GM03348 (cell line): Measurements from ENCODE around the gene DVL1.

Experiments
- DNase-seq: peaks from one replicate; pipeline ENCODE4 v3.0.0; 2012; ENCODE audit warnings: low spot score

Gene DVL1

DNA sequence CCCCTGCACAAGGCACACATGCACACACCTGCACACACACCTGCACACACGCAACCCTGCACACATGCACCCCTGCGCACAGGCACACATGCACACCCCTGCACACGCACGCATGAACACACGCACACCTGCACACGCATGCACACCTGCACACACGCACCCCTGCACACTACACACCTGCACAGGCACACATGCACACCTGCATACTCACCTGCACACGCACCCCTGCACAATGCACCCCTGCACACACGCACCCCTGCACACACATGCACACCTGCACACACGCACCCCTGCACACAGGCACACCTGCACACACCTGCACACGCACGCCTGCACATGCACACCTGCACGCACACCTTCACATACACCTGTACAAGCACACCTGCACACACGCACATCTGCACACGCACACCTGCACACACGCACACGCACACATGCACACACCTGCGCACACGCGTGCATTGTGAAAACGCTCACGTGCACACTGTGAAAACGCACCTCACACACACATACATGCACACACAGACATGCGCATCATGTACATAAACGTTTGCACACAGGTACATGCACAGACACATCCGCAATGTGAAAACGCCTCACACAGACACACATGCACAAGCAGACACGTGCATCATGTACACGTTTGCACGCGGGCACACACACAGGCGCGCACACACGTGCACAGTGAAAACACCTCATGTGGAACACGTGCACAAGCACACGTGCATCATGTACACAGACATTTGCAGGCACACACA lies 8.2 kb downstream of the DVL1 start:
- no peak for DNase-seq

DNA sequence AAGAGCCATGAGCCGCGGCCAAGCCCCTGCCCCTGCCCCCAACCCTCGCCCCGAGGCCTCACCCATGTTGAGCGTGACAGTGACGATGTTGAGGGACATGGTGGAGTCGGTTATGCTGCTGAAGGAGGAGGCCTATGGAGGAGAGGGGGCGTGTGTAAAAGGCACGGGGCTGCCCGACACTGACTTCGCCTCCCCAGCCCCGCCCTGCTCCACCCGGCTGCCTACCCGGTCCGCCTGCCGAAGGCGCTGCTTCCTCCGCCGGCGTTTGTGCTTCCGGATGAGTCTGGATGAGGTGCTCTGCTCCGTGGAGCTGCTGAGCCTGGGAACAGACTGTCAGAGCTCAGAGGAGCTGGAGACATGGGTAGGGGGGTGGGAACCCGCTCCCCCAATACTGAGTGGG lies 9.0 kb downstream of the DVL1 start:
- no peak for DNase-seq

DNA sequence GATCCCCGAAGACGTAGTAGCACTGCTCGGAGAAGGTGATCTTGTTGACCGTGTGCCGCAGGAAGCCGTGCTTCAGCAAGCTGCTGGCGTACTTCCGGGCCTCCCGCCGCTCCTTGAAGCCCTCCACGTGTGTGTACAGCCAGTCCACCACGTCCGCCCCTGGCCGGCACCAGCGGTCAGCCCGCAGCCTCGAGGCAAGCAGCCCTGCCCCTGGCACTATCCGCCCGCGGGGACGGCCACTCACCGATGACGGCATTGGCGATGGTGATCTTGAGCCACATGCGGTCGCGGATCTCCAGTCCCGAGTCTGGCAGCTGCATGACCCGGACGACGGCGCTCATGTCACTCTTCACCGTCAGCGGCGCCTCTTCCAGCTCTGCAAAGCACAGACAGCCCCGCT lies 10.9 kb downstream of the DVL1 start:
- DNase-seq, result no peak

DNA sequence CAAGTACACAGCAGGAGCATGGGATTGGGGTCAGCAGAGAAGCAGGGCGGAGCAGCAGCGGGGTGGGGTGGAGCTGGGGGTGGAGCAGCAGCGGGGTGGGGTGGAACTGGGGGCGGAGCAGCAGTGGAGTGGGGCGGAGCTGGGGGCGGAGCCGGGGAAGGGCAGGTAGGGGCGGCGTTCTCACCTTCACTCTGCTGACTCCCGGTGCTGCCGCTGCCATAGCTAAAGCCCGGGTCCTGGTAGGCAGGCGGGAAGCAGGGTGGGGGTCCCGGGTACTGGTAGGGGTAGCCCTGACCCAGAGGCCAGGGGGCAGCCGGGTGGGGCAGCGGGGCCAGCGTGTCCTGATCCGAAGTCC lies 11.4 kb downstream of the DVL1 start:
- DNase-seq, result peak; percentile 47

DNA sequence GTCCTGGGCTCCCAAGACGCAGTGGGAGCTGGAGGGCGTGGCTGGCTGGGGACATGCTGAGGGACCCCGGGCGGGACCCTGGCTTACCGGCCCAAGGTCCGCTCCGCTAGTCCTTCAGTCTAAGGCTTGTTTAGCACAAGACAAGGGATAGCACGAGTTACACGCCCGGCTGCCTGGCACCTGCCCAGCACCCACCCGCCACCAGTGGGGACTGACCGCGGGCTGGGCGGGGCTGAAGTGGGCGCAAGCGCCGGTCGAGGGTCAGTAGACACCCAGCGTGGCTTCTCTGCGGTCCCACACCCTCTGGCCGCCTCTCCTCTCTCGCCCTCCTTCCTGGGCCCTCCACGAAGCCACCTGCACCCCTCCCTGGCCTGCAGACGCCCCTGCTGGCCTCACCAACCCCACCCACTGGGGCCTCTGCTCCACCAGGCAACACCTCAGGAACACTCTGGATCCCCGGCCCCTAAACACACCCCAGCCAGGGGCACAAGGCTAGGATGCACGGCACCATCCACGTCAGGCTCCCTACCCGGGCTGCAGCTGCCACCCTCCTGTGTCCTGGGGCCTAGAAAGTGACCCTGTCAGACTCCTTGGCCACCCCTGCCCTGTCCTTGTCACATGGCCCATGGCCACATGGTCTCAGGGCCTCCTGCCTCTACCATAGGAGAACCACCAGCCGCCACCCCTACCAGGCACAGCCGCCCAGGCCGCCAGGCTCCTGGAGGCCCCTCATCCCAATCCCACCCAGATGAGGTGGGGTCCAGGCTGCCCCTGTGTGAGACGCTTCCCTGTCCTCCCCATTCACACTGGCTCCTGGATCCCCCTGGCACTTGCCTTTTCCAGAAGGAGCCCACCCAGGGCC lies 12.1 kb downstream of the DVL1 start:
- no peak for DNase-seq

DNA sequence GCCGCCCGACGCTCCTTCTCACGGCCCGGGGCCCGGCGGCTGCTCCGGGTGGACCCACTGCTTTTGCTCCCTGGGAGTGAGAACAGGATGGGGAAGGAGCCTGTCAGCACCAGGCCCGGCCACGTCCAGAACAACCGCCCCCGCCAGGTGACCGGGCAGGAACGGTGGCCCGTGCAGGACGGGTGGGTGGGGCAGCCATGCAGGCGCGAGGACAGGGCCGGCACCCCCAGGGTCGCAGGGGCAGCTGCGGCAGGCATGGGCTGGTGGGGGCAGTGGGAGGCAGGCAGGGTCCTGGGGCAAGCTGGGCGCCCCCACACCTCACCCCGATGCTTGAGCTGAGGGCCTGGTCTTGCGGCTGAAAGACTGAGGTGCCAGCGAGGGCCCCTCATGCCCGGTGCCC lies 12.8 kb downstream of the DVL1 start:
- no peak for DNase-seq

DNA sequence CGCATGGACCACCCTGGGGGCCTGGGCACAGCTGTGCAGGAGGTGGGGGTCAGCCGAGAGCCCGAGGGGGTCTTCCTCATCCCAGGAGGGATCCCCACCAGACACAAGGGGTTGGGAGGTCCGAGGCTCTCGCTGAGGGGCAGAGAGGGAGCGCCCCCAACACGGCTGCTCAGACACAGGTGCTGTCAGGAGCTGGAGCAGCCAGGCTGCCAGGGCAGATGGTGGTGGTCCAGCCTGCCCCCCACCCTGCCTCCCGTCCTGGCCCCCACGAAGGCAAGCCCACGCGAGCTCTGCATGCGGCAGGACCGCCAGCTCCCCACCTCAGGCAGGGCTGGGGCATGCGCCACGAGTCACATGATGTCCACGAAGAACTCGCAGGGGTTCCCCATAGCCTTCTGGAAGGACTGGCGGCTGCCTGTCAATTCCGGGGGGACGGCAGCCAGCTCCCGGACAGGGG lies 13.4 kb downstream of the DVL1 start:
- DNase-seq, result no peak

DNA sequence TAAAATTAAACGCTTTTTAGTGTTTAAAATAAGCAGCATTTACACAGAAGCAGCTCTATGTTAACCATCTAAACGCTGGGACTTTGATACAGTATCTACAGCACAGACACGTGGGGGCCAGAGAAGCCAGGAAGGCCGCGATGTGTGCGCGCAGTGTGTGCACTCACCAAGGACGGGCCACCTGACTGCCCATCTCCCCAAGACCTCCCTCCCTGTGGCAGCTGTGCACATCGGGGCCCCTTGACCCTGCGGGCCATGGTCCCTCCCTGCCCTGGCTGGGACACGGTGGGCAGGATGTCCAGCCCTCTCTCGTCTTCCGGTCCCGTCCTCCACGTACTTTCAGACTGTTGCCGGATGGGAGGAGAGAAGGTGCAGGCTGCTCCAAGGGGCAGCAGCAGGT lies 13.9 kb downstream of the DVL1 start:
- no peak for DNase-seq

DNA sequence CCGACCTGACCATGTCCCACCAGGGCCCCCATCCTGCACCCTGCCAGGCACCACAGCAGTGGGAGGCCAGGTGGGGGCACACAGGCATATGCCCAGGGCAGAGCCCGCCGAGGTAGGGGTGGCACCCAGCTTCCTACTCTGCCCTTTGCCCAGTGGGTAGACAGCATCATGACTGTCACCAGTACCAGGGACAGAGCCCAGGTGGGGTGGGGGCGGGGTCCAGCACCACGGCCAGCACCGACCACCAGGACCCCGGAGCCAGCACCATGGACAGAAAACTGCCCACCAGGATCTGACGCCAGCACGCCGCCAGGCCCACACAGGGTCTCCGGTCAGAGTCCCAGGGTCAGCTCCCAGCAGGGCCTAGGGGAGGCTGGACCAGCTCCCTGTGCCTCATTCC lies 14.4 kb downstream of the DVL1 start:
- DNase-seq, result no peak

DNA sequence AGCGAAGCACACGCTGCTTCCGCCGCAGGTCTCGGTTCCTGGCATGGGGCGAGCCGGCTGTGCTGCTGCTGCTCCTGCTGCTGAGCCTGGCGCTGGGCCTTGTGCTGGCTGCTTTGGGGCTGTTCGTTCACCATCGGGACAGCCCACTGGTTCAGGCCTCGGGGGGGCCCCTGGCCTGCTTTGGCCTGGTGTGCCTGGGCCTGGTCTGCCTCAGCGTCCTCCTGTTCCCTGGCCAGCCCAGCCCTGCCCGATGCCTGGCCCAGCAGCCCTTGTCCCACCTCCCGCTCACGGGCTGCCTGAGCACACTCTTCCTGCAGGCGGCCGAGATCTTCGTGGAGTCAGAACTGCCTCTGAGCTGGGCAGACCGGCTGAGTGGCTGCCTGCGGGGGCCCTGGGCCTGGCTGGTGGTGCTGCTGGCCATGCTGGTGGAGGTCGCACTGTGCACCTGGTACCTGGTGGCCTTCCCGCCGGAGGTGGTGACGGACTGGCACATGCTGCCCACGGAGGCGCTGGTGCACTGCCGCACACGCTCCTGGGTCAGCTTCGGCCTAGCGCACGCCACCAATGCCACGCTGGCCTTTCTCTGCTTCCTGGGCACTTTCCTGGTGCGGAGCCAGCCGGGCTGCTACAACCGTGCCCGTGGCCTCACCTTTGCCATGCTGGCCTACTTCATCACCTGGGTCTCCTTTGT lies 15.5 kb downstream of the DVL1 start:
- no peak for DNase-seq

DNA sequence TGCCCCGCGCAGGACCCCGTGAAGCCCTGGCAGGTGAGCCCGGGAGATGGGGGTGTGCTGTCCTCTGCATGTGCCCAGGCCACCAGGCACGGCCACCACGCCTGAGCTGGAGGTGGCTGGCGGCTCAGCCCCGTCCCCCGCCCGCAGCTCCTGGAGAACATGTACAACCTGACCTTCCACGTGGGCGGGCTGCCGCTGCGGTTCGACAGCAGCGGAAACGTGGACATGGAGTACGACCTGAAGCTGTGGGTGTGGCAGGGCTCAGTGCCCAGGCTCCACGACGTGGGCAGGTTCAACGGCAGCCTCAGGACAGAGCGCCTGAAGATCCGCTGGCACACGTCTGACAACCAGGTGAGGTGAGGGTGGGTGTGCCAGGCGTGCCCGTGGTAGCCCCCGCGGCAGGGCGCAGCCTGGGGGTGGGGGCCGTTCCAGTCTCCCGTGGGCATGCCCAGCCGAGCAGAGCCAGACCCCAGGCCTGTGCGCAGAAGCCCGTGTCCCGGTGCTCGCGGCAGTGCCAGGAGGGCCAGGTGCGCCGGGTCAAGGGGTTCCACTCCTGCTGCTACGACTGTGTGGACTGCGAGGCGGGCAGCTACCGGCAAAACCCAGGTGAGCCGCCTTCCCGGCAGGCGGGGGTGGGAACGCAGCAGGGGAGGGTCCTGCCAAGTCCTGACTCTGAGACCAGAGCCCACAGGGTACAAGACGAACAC lies 16.3 kb downstream of the DVL1 start:
- no peak for DNase-seq

DNA sequence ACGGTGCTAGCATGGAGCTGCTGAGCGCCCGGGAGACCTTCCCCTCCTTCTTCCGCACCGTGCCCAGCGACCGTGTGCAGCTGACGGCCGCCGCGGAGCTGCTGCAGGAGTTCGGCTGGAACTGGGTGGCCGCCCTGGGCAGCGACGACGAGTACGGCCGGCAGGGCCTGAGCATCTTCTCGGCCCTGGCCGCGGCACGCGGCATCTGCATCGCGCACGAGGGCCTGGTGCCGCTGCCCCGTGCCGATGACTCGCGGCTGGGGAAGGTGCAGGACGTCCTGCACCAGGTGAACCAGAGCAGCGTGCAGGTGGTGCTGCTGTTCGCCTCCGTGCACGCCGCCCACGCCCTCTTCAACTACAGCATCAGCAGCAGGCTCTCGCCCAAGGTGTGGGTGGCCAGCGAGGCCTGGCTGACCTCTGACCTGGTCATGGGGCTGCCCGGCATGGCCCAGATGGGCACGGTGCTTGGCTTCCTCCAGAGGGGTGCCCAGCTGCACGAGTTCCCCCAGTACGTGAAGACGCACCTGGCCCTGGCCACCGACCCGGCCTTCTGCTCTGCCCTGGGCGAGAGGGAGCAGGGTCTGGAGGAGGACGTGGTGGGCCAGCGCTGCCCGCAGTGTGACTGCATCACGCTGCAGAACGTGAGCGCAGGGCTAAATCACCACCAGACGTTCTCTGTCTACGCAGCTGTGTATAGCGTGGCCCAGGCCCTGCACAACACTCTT lies 17.0 kb downstream of the DVL1 start:
- no peak for DNase-seq

DNA sequence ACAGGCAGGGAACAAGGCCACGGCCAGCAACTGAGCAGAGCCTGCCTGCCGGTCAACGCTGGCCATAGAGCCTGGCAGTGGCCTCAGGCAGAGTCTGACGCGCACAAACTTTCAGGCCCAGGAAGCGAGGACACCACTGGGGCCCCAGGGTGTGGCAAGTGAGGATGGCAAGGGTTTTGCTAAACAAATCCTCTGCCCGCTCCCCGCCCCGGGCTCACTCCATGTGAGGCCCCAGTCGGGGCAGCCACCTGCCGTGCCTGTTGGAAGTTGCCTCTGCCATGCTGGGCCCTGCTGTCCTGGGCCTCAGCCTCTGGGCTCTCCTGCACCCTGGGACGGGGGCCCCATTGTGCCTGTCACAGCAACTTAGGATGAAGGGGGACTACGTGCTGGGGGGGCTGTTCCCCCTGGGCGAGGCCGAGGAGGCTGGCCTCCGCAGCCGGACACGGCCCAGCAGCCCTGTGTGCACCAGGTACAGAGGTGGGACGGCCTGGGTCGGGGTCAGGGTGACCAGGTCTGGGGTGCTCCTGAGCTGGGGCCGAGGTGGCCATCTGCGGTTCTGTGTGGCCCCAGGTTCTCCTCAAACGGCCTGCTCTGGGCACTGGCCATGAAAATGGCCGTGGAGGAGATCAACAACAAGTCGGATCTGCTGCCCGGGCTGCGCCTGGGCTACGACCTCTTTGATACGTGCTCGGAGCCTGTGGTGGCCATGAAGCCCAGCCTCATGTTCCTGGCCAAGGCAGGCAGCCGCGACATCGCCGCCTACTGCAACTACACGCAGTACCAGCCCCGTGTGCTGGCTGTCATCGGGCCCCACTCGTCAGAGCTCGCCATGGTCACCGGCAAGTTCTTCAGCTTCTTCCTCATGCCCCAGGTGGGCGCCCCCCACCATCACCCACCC lies 17.9 kb downstream of the DVL1 start, which contains the start of gene TAS1R3:
Gene TAS1R3, plus strand, starts transcription at position 213 of the 898 bp plus-strand sequence. Its CDS starts 66 bp downstream, at position 279.
- no peak for DNase-seq

DNA sequence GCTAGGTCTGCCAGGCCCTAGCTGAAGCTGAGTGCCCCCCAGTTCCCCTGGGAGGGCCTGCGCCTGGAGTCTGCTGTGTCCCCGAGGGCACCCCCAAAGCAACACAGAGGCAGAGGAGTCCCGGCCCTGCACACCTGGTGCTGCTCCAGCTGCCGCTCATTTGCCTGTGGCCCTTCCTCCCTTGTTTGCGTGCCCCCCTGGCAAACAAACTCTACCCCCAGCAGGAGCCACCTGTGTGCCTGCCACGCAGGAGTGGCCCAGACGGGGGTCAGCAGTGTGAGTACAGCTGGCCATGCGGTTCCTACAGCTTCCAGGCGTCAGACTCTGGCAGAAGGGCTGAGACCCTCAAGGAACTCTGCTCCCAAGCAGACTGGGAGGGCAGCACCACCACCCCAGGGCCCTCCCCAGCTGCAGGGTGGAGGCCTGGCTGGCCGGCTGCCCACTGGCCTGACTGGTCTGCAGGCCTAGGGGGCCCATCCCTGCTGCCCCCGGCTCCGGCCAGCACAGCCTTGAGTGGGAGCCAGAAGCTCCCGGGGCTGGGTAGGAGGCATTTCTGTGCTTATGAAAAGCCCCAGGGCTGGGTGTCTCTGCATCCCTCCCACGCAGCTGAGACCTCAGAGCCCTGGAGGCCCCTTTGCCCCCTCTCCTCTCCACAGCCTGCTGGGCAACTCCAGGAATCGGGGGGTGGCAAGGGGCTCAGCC lies 18.7 kb downstream of the DVL1 start:
- no peak for DNase-seq

DNA sequence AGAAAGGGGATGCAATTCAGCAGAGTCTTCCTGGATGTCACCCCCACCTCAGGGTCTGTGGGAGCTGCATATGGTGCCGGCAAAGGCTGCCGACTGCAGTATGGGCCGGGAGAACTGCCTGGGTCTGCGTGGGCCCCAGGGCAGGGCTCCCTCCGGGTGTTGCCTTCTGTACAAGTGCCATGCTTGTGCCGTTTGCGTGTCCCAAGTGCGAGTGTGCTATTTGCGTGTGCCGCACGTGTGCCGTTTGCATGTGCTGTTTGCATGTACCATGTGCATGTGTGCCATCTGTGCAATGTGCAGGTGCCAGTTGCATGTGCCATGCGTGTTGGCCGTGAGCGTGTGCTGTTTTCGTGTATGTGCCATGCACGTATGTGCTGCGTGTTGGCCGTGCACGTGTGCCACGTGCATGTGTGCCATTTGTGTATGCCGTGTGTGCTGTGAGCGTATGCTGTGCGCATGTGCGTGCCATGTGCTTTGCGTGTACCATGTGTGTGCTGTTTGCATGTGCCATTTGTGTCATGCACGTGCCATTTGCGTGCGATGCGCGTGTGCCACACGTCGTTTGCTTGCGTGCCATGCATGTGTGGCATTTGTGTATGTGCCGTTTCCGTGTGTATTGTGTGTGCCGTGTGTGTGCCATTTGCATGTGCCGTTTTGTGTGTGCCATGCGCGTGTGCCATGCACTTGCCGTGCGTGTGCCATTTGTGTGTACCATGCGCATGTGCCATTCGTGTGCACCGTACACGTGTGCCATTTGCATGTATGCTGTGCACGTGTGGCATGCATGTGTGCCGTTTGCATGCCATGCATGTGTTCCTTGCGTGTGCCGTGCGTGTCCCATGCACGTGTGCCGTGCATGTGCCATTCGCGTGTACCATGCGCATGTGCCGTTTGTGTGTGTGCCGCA lies 19.7 kb downstream of the DVL1 start:
- DNase-seq, result no peak

DNA sequence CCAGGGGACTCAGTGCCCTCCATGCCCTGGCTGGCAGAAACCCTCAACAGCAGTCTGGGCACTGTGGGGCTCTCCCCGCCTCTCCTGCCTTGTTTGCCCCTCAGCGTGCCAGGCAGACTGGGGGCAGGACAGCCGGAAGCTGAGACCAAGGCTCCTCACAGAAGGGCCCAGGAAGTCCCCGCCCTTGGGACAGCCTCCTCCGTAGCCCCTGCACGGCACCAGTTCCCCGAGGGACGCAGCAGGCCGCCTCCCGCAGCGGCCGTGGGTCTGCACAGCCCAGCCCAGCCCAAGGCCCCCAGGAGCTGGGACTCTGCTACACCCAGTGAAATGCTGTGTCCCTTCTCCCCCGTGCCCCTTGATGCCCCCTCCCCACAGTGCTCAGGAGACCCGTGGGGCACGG lies 21.0 kb downstream of the DVL1 start:
- no peak for DNase-seq

DNA sequence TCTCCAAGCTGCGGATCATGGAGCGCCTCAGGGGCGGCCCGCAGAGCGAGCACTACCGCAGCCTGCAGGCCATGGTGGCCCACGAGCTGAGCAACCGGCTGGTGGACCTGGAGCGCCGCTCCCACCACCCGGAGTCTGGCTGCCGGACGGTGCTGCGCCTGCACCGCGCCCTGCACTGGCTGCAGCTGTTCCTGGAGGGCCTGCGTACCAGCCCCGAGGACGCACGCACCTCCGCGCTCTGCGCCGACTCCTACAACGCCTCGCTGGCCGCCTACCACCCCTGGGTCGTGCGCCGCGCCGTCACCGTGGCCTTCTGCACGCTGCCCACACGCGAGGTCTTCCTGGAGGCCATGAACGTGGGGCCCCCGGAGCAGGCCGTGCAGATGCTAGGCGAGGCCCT lies 21.9 kb downstream of the DVL1 start:
- DNase-seq, result no peak

DNA sequence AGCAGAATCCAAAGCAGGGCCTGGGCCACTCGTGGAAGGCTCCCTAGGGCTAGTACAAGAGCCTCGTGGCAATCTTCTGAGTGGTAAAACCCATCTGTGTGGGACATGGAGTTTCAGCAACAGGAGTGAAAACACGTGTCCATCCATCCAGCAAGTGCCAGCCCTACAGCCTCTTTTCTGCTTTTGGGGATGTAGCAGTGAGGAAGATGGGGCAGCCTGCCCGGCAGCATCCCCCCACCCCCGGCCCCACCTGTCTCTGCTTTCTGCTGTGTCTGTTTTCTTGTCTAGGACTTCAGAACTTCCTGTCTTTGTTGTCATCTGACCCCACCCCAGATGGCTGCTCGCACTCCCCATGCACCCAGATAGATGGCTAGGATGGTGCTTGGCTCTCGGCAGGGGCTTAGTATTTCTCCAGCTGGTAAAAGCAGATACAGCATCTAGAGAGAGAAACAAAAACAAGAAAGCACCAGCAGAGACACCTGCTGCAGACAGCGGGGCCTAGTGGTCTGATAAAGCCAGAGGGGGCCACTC lies 23.1 kb downstream of the DVL1 start:
- DNase-seq, result no peak
